Measurements from ENCODE around the gene CAGE1.

Gene CAGE1

DNA sequence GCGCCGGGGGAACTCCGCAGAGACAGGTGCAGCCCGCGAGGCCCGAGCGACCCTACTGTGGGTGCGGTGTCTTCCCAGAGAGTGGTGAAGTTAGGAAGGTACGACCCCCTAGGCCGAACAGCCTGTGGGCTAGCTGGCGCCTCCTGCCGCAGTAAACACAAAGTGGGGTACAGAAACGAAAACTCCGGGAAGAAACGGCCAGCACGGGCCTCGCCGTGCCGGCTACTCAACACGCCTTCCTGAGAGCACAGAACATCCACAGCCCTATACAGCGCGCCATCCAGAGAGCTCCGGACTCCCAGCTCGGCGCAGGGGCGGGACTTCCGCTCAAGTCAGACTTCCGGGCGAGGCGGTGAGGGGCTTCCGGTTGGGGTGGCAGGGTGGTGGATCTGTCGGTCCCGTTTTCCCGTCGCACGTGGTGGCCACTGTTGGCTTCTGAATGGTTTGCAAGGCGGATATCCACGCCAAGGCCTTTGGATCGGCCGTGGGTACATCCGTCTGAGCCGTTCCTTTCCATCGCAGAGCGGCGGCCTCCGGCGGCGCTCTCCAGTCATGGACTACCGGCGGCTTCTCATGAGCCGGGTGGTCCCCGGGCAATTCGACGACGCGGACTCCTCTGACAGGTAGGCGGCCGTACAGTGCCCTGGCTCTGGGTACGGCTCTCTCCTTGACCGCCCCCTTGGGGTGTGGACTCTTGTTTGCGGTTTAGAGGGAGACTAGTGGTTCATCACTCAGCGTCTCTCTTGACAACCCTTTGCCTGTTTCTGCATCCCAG is at the start of gene CAGE1, which contains the start of gene RIOK1:
TSS of gene CAGE1 (minus strand) at position 292 of the 775 bp plus-strand sequence. CDS start 2,569 bp downstream, outside the sequence.
TSS of gene RIOK1 (plus strand) at position 358 of the 775 bp plus-strand sequence. CDS start at position 553, 195 bp downstream.
- peak; percentile 97 for DNase-seq

DNA sequence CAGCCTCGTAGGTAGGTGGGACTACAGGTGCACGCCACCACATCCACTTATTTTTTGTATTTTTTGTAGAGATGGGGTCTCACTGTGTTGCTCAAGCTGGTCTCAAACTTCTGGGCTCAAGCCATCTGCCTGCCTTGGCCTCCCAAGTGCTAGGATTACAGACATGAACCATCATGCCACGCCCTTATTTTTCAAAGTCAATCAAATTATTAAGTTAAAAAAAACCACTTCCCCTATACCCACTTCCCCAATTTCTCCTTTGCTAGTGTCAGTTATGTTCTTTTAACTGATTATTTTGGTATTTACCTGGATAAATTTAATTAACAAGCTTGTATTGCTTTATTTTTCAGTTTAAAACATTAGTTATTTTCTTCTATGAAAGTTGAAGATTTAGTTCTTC is 49.7 kb upstream of the CAGE1 start:
- DNase-seq: no peak

DNA sequence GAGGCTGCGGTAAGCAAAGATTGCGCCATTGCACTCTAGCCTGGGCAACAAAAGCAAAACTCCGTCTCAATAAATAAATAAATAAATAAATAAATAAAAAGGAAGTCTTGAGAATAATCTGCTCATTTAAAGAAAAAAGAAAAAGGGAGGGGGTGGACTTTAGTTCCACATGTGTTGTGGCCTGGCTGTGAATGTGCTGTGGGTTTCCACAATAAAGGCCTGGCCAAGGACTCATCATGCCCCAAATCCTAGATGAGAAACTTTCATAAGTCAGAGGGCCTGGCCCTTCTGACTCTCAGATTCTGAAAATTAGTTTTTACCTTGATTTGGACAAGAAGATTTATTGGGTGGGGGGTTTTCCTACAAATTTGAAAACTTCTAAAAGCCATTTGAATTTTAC is 48.5 kb upstream of the CAGE1 start:
- DNase-seq: no peak

DNA sequence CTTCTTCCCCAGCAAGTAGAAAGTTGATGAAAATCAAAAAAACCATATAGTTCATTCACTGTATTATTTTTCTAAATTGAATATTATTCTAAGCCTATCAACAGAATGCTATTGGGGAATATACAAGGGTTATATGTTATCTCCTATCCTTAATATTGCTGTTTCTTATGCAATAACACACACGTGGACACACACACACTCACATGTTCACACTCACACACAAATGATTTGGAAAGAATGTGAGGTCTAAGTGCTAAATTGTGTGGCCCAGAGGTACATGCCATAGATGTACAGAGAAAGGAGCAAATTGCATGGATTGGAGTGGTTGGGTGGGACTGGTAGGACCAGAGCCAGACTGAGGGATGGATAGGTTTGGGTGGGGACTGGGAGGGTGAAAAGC is 45.1 kb upstream of the CAGE1 start:
- DNase-seq: no peak

DNA sequence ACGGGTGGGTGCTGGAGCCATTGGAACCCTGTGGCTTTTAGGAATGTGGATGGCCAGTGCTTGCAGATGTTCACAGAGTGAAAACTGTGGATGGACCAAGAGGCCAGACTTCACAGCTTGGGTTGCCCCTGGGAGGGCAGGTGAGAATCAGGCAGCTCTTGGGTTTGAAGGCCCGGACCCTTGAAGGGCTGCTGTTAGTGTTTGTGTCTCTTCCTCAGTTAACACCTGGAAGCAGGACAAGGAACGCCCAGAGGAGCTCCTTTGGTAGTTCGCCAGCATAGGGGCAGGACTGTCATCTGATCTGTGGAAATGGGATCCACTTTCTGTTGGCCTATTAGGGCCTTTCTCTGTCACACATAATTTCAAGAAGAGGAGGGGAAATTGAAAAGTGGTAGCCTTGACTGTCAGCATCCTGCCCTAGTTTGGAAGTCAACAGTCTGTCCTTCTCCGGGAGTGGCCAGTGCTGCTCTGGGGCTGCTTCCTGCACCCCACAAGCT is 43.6 kb upstream of the CAGE1 start:
- DNase-seq: no peak

DNA sequence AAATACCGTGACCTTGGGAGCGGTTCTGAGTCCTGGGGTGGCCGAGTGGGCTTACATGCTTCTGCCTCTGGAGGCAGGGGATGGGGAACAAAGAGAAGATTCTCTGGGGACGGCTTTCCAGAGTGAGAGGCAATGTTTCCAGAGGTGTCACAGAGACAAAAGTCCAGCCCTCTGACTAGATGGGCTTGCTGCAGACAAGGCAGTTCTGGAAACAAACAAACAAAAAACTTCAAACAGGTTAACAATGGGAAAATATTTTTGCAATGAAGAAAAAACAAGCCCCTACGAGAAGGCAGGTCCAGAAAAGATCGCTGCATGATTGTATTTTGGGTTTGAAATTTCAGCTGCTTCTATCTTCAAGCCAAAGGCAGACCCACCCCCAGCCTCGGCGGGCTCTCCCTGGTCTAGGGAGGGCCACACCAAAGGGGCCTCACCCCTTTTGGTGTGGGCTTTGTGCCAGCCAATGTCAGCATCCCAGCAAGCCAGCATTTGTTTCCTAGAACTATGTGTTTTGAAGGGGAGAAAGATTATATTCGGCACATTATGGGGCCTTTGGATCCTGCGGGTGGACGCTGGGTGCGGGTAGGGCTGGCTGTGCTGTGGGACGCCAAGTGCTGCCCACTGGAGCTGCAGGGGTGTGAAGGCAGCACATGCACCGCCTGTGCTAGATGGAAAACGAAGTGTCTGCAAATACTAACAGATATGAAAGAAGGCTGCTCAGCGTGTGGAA is 43.0 kb upstream of the CAGE1 start:
- no peak for DNase-seq

DNA sequence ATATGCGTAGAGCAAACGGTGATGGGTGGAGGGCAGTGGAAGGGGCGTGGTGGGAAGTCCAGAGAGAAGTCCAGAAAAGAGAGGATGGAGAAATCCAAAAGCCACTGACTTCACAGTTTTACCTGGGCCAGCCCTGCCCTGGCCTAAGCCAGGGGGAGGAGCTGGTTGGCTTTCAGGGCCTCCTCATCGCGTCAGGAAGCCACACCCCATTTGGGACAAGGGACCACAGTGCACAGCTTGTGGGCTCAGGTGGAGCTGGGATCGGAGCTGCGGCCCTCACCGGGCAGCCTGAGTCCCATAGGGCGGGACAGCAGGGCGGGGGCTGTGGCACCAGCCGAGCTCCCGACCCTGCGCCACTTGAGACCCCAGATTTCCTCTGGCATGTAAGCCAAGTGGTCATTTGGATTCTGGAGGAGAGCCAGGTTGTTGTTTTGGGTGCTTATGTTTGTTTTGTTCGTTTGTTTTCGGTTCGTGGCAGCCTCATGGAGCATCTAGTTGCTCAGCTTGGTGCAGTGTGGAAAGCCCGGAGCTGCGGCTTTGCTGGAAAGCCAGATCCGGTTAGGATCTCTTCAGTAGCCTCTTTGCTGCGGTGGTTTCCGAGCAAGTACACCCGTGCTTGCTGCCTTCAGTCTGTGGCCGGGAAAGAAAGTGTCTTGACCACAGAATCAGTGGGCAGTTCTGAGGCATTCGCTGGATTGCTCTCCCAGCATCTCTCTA is 42.3 kb upstream of the CAGE1 start:
- DNase-seq: no peak

DNA sequence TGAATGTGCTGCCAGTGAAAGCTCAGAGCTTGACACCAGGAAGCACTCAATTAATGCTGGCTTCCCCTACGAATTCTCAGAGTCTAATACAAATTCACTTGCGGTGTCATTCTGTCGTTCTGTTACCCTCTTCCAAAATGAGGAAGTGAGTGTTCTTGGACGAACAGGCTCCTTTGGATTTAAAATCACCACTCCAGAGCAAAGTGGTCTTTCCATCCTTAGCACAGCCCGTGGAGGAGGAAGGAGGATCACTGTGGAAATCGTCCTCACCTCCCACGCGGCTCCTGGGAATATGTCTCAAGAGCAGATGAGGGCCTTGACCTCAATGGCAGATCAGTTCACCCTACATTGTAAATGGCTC is 41.8 kb upstream of the CAGE1 start:
- DNase-seq: no peak

DNA sequence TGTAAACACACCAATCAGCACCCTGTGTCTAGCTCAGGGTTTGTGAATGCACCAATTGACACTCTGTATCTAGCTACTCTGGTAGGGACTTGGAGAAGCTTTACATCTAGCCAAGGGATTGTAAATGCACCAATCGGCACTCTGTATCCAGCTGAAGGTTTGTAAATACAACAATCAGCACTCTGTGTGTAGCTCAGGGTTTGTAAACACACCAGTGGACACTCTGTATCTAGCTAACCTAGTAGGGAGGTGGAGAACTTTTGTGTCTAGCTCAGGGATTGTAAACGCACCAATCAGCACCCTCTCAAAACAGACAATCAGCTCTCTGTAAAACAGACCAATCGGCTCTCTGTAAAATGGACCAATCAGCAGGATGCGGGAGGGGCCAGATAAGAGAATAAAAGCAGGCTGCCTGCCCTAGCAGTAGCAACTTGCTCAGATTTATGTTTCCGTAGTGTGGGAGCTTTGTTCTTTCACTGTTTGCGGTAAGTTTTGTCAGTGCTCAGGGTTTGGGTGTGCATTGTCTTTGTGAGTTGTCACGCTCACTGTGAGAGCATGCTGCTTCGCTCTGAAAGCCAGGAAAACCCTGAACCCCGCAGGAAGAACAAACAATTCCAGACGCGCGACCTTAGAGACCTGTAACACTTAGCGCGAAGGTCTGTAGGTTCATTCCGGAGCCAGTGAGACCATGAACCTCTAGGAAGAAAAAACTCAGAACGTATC is 37.1 kb upstream of the CAGE1 start:
- no peak for DNase-seq

DNA sequence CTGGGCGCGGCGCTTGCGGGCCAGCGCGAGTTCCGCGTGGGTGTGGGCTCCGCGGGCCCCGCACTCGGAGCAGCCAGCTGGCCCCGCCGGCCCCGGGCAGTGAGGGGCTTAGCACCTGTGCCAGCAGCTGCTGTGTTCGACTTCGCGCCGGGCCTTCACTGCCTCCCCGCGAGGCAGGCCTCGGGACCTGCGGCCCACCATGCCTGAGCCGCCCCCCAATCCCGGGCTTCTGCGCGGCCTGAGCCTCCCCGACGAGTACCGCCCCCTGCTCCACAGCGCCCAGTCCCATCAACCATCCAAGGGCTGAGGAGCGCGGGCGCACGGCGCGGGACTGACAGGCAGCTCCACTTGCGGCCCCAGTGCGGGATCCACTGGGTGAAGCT is 36.3 kb upstream of the CAGE1 start:
- DNase-seq: no peak

DNA sequence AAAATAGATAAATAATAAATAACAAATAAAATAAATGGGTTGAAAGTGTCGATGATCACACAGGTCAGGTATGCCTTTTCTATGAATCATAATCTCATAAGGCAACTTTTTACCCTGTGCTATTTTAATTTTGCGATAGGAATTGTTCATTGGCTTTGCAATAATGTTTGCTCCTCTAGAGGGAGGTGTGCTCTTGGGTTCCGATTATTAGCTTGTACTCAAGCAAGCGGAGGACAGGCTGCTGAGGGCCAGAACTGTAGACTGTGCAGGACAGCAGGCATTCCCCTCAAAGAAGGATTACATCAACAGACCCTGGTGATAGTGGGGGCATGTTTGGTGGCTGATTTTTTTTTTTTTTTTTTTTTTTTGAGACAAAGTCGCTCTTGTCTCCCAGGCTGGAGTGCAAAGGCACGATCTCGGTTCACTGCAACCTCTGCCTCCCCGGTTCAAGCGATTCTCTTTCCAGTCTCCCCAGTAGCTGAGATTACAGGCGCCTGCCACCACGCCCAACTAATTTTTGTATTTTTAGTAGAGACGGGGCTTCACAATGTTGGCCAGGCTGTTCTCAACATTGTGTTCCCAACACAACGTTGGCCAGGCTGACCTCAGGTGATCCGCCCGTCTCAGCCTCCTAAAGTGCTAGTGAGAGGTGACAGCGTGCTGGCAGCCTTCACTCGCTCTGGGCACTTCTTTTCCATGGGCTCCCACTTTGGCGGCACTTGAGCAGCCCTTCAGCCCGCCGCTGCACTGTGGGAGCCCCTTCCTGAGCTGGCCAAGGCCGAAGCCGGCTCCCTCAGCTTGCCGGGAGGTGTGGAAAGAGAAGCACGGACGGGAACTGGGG is 35.6 kb upstream of the CAGE1 start:
- no peak for DNase-seq

DNA sequence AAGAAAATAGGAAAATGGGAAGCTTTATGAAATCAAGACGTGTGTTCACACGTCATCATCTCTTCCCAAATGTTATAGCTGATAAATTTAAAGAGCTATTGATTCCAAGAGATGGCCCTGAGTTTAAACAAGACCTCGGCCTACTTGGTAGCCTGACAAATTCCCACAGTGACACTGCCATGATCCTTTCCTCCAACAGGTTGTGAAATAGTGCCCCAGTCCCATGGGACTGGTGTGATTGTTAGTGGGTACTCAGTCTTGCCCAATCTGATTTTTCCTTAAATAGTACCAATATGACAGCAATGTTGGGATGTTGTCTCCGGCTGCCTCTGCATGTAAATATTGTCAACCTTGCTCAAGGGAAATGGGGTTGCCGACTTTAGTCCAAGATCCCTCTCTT is 34.5 kb upstream of the CAGE1 start:
- DNase-seq: no peak

DNA sequence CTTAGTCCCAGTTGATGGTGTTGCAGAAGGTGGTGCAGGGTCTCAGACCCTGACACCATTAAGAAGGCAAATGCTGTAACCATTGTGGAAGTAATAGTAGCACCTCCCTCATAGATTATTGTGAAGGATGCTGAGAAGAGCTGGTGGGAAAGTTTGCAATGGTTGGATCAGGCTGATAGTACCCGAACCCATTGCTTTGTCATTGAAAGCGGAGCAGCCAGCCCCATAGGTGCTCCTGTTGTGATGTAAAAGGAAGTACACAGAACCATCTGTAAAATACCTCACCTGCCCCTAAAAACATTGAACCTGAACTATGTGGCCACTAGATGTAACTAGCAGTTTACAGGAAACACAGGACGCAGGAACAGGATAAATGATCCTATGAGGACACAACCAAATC is 31.5 kb upstream of the CAGE1 start:
- DNase-seq: no peak

DNA sequence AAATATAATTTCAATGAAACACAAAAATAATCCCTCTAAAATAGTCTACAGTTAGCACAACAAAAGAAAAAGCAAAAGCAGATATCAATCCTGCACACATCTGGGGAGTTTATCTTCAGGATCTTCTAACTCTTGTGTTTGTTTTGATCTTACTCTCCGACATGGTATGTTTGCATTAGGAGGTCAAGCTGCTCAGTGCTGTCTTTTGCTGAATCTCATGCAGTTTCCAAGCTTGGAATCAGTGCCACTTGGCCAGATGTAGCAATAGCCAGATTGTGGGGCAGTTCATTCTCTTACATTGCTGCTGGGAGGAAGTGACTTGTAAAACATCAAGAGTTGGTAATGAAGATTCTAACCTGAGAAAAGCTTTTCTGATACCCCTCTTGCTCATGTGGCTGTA is 29.5 kb upstream of the CAGE1 start:
- no peak for DNase-seq

DNA sequence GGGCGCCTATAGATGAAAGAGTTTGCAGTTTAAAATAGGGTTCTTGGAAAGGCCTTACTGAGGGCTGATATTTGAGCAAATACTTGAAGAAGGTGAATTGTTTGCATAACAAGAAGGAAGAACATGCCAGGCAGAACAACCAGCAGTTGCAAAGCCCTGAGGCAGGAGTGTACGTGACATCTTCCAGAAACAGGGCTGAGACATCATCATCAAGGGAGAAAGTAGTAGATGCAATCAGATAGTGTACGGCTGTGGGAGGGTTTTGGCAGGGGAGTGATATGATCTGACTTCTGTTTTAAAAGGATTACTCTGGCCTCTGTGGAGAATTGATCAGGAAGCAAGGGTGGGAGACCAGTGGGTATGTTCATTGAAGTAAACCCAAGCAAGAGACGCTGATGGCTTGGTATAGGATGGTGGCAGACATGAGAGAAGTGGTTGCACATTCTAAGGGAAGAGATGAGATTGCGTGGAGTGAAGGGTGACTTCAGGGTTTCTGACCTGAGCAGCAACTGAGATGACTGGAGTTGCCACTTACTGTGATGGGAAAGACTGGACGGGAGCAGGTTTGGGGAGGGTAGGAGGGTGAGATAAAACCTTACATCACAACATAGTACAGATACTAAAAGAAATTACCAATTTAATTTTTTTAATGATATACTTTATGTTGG is 28.8 kb upstream of the CAGE1 start:
- no peak for DNase-seq

DNA sequence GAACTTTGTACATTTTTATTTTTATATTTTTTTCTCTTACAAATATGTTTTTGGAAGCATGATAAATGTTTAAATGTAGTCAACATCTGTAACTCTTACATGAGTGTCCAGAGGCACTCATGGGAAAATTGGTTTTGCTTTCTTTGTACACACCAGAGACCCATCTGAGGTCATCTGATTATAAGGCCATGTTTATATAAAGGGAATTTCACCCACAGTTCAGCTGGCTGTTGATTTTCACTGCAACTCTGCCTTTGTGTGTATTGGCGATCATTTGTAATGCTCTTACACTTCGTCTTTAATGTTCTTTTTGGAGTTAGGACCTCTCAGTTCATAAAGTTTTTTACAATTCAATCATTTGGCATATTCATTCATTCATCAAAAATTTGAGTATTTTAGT is 28.1 kb upstream of the CAGE1 start:
- DNase-seq: no peak

DNA sequence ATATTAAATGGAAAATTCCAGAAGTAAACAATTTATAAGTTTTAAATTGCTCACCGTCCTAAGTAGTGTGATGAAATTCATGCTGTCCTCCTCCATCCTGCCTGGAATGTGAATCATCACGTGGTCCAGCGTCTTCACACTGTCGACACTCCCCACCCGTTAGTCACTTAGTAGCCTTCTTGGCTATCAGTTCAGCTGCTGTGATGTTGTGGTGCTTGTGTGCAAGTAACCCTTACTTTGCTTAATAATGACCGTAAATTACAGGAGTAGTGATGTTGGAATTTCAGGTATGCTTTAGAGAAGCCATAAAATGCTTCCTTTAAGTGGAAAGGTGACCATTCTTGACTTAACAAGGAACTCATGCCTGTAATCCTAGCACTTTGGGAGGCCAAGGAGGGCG is 25.3 kb upstream of the CAGE1 start:
- DNase-seq: no peak

DNA sequence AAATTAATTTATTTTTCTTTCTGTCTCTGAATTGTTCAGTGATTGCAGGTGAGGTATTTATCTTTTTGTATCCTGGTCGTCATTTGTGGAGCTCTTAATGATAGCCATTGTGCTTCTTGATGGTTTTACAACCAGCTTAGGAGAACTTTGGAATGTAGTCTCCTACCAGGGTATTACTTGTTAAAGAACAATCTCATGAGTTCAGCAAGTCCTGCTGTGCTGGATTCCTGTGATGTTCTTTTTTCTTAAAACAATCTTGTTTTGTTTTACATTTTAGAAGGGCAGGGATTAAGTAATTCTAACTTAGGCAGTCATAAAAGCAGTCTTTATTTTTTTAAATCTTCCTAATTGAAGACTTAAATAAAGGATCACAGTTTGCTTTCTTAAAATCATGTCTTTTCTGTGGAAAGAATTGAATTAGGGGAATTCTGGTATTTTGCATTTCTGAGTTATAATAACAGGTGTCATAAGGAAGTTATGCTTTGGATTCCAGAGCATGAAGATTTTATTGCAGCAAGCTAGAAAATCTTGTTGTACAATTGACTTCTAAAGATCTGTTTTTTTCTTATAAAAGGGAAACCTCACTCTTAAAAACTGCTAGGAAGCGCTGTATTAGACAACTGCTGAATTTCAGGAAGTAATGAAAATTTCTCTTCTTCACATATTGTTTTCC is 23.7 kb upstream of the CAGE1 start:
- no peak for DNase-seq

DNA sequence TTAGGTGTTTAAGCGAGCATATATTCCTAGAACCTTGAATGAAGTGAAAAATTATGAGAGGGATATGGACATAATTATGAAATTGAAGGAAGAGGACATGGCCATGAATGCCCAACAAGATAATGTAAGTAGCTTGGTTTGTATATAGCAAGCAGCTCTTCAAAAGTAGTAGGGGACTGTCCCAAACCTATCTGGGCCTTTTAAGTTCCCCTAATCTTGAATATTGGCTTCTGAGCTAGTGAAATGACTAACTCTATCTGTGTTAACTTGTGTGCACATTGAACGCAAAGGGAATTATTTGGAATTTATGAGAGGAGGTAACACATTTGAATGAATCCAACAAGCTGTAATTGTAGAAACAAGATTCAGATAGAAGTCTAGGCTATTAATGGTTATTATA is 21.8 kb upstream of the CAGE1 start:
- no peak for DNase-seq

DNA sequence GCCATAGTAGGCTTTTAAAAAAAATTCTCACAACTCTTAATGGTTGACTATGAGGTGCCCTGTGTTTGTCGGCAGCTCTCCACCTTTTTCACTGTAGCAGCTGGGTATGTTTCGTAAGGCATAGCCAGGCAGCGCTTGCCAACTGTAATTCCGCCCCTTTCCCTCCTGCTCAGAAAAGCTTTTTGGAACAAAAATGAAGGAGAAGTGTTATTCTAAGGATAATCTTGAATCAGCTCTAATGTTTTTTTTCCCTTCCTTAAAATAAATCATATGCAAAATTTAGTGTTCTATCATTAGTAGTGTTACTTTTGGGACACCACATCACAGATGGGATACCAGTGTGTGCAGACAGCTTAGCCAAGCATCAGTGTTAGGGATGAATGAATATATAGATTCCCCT is 21.3 kb upstream of the CAGE1 start:
- no peak for DNase-seq

DNA sequence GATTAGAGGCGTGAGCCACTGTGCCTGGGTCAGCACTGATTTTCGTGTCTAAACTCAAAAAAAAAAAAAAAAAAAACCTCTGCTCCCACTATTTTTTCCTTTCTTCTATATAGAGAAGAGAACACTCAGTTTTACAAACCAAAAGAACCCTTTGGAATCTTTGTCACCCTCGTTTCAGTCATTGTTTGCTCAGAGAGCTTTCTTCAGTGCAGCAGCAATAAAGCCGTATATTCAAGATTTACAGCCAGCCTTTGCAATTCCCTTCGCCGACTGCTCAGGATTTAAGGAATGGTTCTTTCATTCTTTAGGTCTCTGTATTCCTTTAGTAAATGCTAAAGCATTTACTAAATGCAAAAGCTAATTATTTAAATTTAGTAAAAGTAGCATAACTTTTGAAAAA is 20.2 kb upstream of the CAGE1 start:
- no peak for DNase-seq

Measured in activated naive CD4-positive, alpha-beta T cell treated with anti-CD3 and anti-CD28 coated beads, Interleukin-2, amount 50 U/mL, for 16 hours (primary cell).